Osteoblast (primary cell): ENCODE measurements around the gene ADAM19. TPM values are rescaled to one million over a fixed set of nuclear protein-coding genes. Genes with fewer than 3 reads are reported as not detected.

Experiments
- DNase-seq: peaks from one replicate; pipeline ENCODE4 v3.0.0; 2011; ENCODE audit warnings: low spot score, mixed read lengths; ENCODE audit not compliant: insufficient read length; ENCODE audit errors: missing footprints
- H2AFZ ChIP-seq: 2 replicates; pipeline ENCODE4 v1.6.0; 2011; ENCODE audit warnings: mild to moderate bottlenecking, low read length
- H3K27ac ChIP-seq: 2 replicates; pipeline ENCODE4 v1.5.1; 2011; ENCODE audit warnings: mild to moderate bottlenecking, low read depth, low read length, moderate library complexity
- H3K27me3 ChIP-seq: 2 replicates; pipeline ENCODE4 v1.6.0; 2012; ENCODE audit warnings: mild to moderate bottlenecking, control low read depth, inconsistent platforms, low read length, moderate library complexity; ENCODE audit not compliant: insufficient read depth
- H3K36me3 ChIP-seq: 2 replicates; pipeline ENCODE4 v1.5.1; 2011; ENCODE audit warnings: mild to moderate bottlenecking, low read length, control low read depth, moderate library complexity; ENCODE audit not compliant: insufficient read depth
- H3K4me1 ChIP-seq: 2 replicates; pipeline ENCODE4 v1.5.1; 2011; ENCODE audit warnings: mild to moderate bottlenecking, low read length, control low read depth, moderate library complexity; ENCODE audit not compliant: insufficient read depth
- H3K4me2 ChIP-seq: 2 replicates; pipeline ENCODE4 v1.6.0; 2011; ENCODE audit warnings: mild to moderate bottlenecking, low read length; ENCODE audit not compliant: insufficient read depth
- H3K4me3 ChIP-seq: fragments of 200-600 bp; sonication (generic); 3 replicates; pipeline ENCODE4 v1.5.1; 2012; ENCODE audit warnings: mild to moderate bottlenecking, low read length, inconsistent platforms; ENCODE audit not compliant: insufficient read depth
- H3K79me2 ChIP-seq: 2 replicates; pipeline ENCODE4 v1.6.0; 2012; ENCODE audit warnings: mild to moderate bottlenecking, low read length, control low read depth, inconsistent platforms; ENCODE audit not compliant: insufficient read depth
- H3K9me3 ChIP-seq: 2 replicates; pipeline ENCODE4 v1.5.1; 2011; ENCODE audit warnings: low read depth, low read length, control low read depth
- H4K20me1 ChIP-seq: 2 replicates; pipeline ENCODE4 v1.6.0; 2012; ENCODE audit warnings: mild to moderate bottlenecking, low read length, control low read depth; ENCODE audit not compliant: insufficient read depth
- CTCF ChIP-seq: IDR thresholded peaks from 2 replicates; pipeline ENCODE4 v1.5.1; 2011; ENCODE audit warnings: mild to moderate bottlenecking, low read depth, low read length, moderate library complexity; ENCODE audit errors: extremely low read depth
- total RNA-seq: library from RNA; depleted of rRNA; stranded (reverse); fragments of >200 nt; gene quantifications from 2 replicates; pipeline ENCODE4 v1.2.3, GENCODE V29; 2012

ADAM19 gene
- total RNA-seq, 1 donor: 14.5 TPM

DNA sequence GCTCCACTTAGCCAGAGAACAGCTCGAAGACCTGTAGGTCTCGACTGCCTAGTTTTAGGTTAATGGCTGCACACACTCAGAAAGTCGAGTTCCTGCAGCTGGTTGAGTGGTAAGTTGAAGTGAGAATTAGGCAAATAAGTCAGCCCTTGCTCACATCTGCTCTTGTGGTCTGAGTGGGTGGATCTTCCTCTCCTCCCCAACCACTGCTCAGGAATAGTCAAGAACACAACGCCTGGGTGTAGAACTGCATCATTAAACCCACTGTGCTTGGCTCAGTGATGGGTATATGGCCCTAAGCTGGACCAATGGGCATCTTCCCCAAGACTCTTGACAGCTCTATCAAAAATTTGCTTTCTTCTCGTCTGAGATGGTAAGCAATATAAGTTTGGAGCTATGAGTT, 20.9 kb upstream of the ADAM19 start:
- no peak overlapping the region for H2AFZ ChIP-seq
- no peak overlapping the region for H3K4me3 ChIP-seq
- TF ChIP-seq CTCF: no peak
- no peak overlapping the region for H3K4me2 ChIP-seq
- H3K79me2 ChIP-seq: no peaks in the 10 kb centered on the region
- no peak for DNase-seq
- H4K20me1 ChIP-seq: no peaks in the 10 kb centered on the region
- H3K4me1 ChIP-seq: no peaks in the 10 kb centered on the region
- H3K36me3 ChIP-seq: no peaks in the 10 kb centered on the region
- no peaks in the 10 kb centered on the region for H3K27me3 ChIP-seq
- no peaks in the 10 kb centered on the region for H3K9me3 ChIP-seq
- no peak overlapping the region for H3K27ac ChIP-seq

DNA sequence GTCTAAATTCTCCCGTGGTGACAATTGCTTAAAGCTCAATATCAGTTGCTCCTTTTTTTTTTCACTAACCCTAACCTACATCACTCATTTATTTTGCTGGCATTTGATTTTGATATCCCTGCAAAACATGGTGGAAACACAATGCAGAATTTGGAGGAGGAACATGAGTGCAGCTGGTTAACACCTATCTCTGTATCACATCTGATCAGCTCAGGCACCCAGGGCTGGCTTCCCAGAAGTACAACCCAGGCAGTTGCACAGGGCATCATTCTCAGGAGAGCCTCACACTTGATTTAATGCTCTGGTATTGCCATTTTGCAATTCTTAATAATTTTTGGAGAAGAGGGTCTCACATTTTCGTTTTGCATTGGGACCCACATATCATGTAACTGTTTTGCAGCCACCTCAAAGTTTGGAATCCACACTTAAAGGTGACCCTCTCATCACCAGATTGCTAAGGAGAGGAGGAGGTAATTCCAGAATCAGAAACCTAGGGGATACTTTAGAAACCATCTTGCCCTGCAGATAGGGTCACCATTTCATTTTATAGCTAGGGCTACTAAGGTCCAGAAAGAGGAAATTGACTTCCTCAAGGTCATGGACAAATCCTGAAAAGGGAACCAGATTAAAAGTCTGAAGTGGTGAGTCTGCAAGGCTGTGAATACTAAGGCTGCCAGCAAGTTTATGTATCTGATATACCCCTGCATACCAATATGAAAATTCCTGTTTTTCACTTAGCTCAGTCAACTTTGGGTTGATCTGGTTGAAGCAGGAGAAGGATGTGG, 19.3 kb upstream of the ADAM19 start:
- H4K20me1 ChIP-seq: no peaks in the 10 kb centered on the region
- H3K4me2 ChIP-seq: no peak overlapping the region
- DNase-seq: no peak
- no peak for TF ChIP-seq CTCF
- no peaks in the 10 kb centered on the region for H3K79me2 ChIP-seq
- no peaks in the 10 kb centered on the region for H3K27me3 ChIP-seq
- no peaks in the 10 kb centered on the region for H3K4me1 ChIP-seq
- no peak overlapping the region for H2AFZ ChIP-seq
- no peaks in the 10 kb centered on the region for H3K9me3 ChIP-seq
- no peak overlapping the region for H3K27ac ChIP-seq
- H3K4me3 ChIP-seq: no peak overlapping the region
- no peaks in the 10 kb centered on the region for H3K36me3 ChIP-seq

DNA sequence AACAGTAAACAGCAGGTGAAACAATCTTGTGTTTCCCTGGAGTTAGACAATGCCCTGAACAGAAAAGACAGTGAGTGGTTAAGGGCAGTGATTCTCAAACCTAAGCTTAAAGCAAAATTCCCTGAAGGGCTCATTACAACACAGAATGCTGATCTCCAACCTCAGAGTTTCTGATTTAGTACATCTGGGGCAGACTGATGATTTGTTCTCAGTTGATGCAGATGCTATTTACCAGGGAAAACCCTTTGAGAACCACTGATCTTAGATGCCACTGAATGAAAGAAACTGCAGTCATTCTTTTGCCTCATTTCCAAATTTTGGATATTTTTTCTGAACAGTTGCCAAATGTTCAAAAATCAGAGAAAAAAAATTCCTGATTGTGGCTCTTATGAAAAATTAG, 18.7 kb upstream of the ADAM19 start:
- no peaks in the 10 kb centered on the region for H3K79me2 ChIP-seq
- no peak overlapping the region for H3K27ac ChIP-seq
- no peak for DNase-seq
- H4K20me1 ChIP-seq: no peaks in the 10 kb centered on the region
- H3K4me3 ChIP-seq: no peak overlapping the region
- no peaks in the 10 kb centered on the region for H3K9me3 ChIP-seq
- no peak overlapping the region for H3K4me2 ChIP-seq
- H3K4me1 ChIP-seq: no peaks in the 10 kb centered on the region
- TF ChIP-seq CTCF: no peak
- H3K36me3 ChIP-seq: no peaks in the 10 kb centered on the region
- no peak overlapping the region for H2AFZ ChIP-seq
- no peaks in the 10 kb centered on the region for H3K27me3 ChIP-seq

GRCh38 chr5:157593052-157593757, 17.6 kb upstream of the ADAM19 start:
- Histone ChIP-seq H4K20me1 (no peaks in the 10 kb centered on the region), H3K4me1 (no peaks in the 10 kb centered on the region), H2AFZ (no peak overlapping the region), H3K36me3 (no peaks in the 10 kb centered on the region), H3K4me3 (no peak overlapping the region), H3K79me2 (no peaks in the 10 kb centered on the region), H3K9me3 (no peaks in the 10 kb centered on the region), H3K4me2 (no peak overlapping the region), H3K27me3 (no peaks in the 10 kb centered on the region), H3K27ac (no peak overlapping the region)
- no peak for TF ChIP-seq CTCF
- DNase-seq: no peak
